SH-SY5Y (cell line): ENCODE results near the gene TMEM255A.

Experiments
- GATA2 ChIP-seq: IDR thresholded peaks from 2 replicates; pipeline ENCODE4 v1.6.1; 2011; ENCODE audit warnings: mild to moderate bottlenecking, low read depth, low read length
- GATA3 ChIP-seq: IDR thresholded peaks from 2 replicates; pipeline ENCODE4 v1.6.1; 2011; ENCODE audit warnings: low read depth, mild to moderate bottlenecking, low read length, moderate library complexity

- no peak for TF ChIP-seq GATA2
- TF ChIP-seq GATA3: no peak
Observed at GRCh38 chrX:120269373-120270035, 41.8 kb downstream of the TMEM255A start.
